GM12878 (cell line): ENCODE measurements around the gene SSMEM1. TPM values are rescaled to one million over a fixed set of nuclear protein-coding genes. Genes with fewer than 3 reads are reported as not detected.

Experiments
- ATAC-seq: fragments of 200-7000 bp; cut with Tn5 transposase; 3 replicates; pipeline ENCODE4 v1.9.1; 2020; ENCODE audit warnings: mild to moderate bottlenecking, moderate library complexity
- BruUV-seq: library from RNA; stranded (reverse); fragments of 400-500 nt; replicated peaks from 2 replicates; lab custom pipeline; 2021; lab: Mats Ljungman, UMichigan
- CTCF ChIA-PET: fragments of 300-600 bp; sonication (Branson Sonifier 250); formaldehyde crosslinking; extraction: SDS; loops from one replicate; lab custom pipeline; 2021; ENCODE audit warnings: inconsistent platforms; lab: Yijun Ruan, JAX
- POLR2A ChIA-PET: fragments of 350-600 bp; formaldehyde crosslinking; extraction: SDS; loops from one replicate; lab custom pipeline; 2021; ENCODE audit warnings: inconsistent platforms; lab: Charles Lee
- RAD21 ChIA-PET: fragments of 300-600 bp; sonication (Branson Sonifier 250); formaldehyde crosslinking; loops from one replicate; lab custom pipeline; 2023; ENCODE audit warnings: antibody characterized with exemption; ENCODE audit not compliant: unreplicated experiment; lab: Charles Lee
- SMC1A ChIA-PET: fragments of 300-600 bp; sonication (Branson Sonifier 250); formaldehyde crosslinking; loops from one replicate; lab custom pipeline; 2023; ENCODE audit not compliant: unreplicated experiment, uncharacterized antibody; lab: Charles Lee
- DNase-seq: peaks from one replicate; pipeline ENCODE4 v3.0.0-alpha.2; 2011; ENCODE audit warnings: low read depth, low spot score
- FAIRE-seq: peaks from 3 replicates; lab custom pipeline; 2011; peaks lifted over from hg19 to GRCh38; lab: Jason Lieb, UNC
- H2AFZ ChIP-seq: 2 replicates; pipeline ENCODE4 v1.6.0; 2011; ENCODE audit warnings: low read depth, low read length, control low read depth; ENCODE audit not compliant: control insufficient read depth
- H3K27ac ChIP-seq: 2 replicates; pipeline ENCODE4 v1.5.1; 2011; ENCODE audit warnings: control low read depth; ENCODE audit not compliant: control insufficient read depth, insufficient read depth
- H3K27me3 ChIP-seq, 2 experiments: replicated peaks in 1 of 2; 2 replicates each; pipeline versions ENCODE4 v1.6.0 to v1.6.1; 2011; ENCODE audit warnings: low read length in 1 of 2; ENCODE audit not compliant: control insufficient read depth in 2 of 2, insufficient read depth in 2 of 2
- H3K36me3 ChIP-seq, 2 experiments: 2 replicates each; pipeline ENCODE4 v1.5.1; 2011; ENCODE audit warnings: low read length in 1 of 2; ENCODE audit not compliant: control insufficient read depth in 2 of 2, insufficient read depth in 2 of 2
- H3K4me1 ChIP-seq: 2 replicates; pipeline ENCODE4 v1.6.1; 2011; ENCODE audit warnings: mild to moderate bottlenecking, low read length, moderate library complexity, mixed read lengths; ENCODE audit not compliant: control insufficient read depth, insufficient read depth
- H3K4me2 ChIP-seq: 2 replicates; pipeline ENCODE4 v1.6.0; 2011; ENCODE audit warnings: control low read depth; ENCODE audit not compliant: control insufficient read depth, insufficient read depth
- H3K4me3 ChIP-seq: fragments of 200-600 bp; sonication (generic); 2 replicates; pipeline ENCODE4 v1.5.1; 2016
- H3K79me2 ChIP-seq: 2 replicates; pipeline ENCODE4 v1.6.0; 2011; ENCODE audit warnings: low read length; ENCODE audit not compliant: control insufficient read depth, insufficient read depth
- H3K9ac ChIP-seq: 2 replicates; pipeline ENCODE4 v1.8.0; 2011; ENCODE audit warnings: low read length, control low read depth, mixed read lengths; ENCODE audit not compliant: control insufficient read depth, insufficient read depth
- H3K9me3 ChIP-seq: replicated peaks from 3 replicates; pipeline ENCODE4 v1.5.1; 2011; ENCODE audit warnings: mild to moderate bottlenecking, low read length; ENCODE audit not compliant: control insufficient read depth, insufficient read depth
- H4K20me1 ChIP-seq: 2 replicates; pipeline ENCODE4 v1.6.0; 2011; ENCODE audit not compliant: control insufficient read depth, insufficient read depth
- BCLAF1 ChIP-seq: fragments of 450-650 bp; IDR thresholded peaks from 2 replicates; pipeline ENCODE4 v1.6.1; 2017; ENCODE audit warnings: antibody characterized with exemption, mild to moderate bottlenecking, moderate library complexity
- BMI1 ChIP-seq: fragments of 450-650 bp; IDR thresholded peaks from 2 replicates; pipeline ENCODE4 v1.6.1; 2016; ENCODE audit warnings: mild to moderate bottlenecking, moderate library complexity, borderline replicate concordance
- IRF3 ChIP-seq: fragments of 450-650 bp; IDR thresholded peaks from 2 replicates; pipeline ENCODE4 v1.6.1; 2014; ENCODE audit warnings: mild to moderate bottlenecking
- SPI1 ChIP-seq: IDR thresholded peaks from 2 replicates; pipeline ENCODE4 v1.6.1; 2011; ENCODE audit warnings: low read depth, mild to moderate bottlenecking, low read length, moderate library complexity, borderline replicate concordance; ENCODE audit not compliant: insufficient read depth
- USF2 ChIP-seq: IDR thresholded peaks from 2 replicates; pipeline ENCODE4 v1.6.1; 2011; ENCODE audit warnings: low read depth, low read length, improper control_type of control experiment, borderline replicate concordance
- ZNF384 ChIP-seq: IDR thresholded peaks from 2 replicates; pipeline ENCODE4 v1.6.1; 2012; ENCODE audit warnings: low read depth, mild to moderate bottlenecking, low read length, improper control_type of control experiment, borderline replicate concordance
- ZNF622 ChIP-seq: fragments of 450-650 bp; IDR thresholded peaks from 2 replicates; pipeline ENCODE4 v1.6.1; 2017; ENCODE audit warnings: mild to moderate bottlenecking, inconsistent platforms
- WGBS: methylation state at CpG from one replicate; pipeline ENCODE4 v1.1.6; 2016; ENCODE audit warnings: low lambda C conversion rate; ENCODE audit not compliant: insufficient replicate concordance, insufficient coverage; ENCODE audit errors: missing lambda C conversion rate; 5-methylcytosine and 5-hydroxymethylcytosine counted together
- in situ Hi-C: fragments of 300-500 bp; cut with MboI; formaldehyde crosslinking; loops from 9 replicates; pipeline ENCODE4 v1.14.3; 2018; ENCODE audit warnings: mixed read lengths
- intact Hi-C: fragments of 100-400 bp; cut with micrococcal nuclease; formaldehyde crosslinking; loops from one replicate; pipeline ENCODE4 v1.14.2; 2022; ENCODE audit not compliant: unreplicated experiment
- polyA plus RNA-seq, 11 experiments: library from polyadenylated mRNA; depleted of rRNA in 4 of 11; unstranded in 6 of 11; stranded (reverse) in 5 of 11; fragments of >200 nt; fragmentation: Nextera tagmentation in 4 of 11; fragmentation: Illumina TruSeq in 1 of 11; extraction: Ambion mirVana in 4 of 11; extraction: Trizol in 1 of 11; gene quantifications; 1 replicate in 1 of 11; 2 replicates in 10 of 11; pipeline versions ENCODE4 v1.2.1 to v1.2.3, GENCODE V29; 2011 to 2016; ENCODE audit warnings: inconsistent platforms in 2 of 11, missing spikeins in 2 of 11, low read depth in 1 of 11
- total RNA-seq, 4 experiments: library from RNA; depleted of rRNA in 3 of 4; stranded (reverse); fragments of >200 nt in 3 of 4; fragmentation: Illumina TruSeq in 1 of 4; extraction: Trizol in 1 of 4; gene quantifications; 2 replicates each; pipeline versions ENCODE4 v1.2.1 to v1.2.3, GENCODE V29; 2013 to 2021

The SSMEM1 gene
- total and polyA plus RNA-seq, 10 of the 15 experiments (the other 5 are each of a cell fraction or from before 2014, with no cell fraction given): not detected

- BruUV-seq: no TSS peak
- Histone ChIP-seq H3K9me3 (no peaks in the 10 kb centered on the region), H3K4me2 (no peak overlapping the region), H3K4me3 (no peak overlapping the region), H4K20me1 (no peaks in the 10 kb centered on the region), H3K4me1 (no peaks in the 10 kb centered on the region), H3K36me3 (no peaks in the 10 kb centered on the region), H3K79me2 (no peaks in the 10 kb centered on the region), H2AFZ (no peak overlapping the region), H3K9ac (no peak overlapping the region), H3K27ac (no peak overlapping the region), H3K27me3 (no peaks in the 10 kb centered on the region)
- in situ Hi-C loops: no loop called here
- no peak for DNase-seq
- ChIA-PET CTCF (interaction anchor here (1.1 kb wide), 1 partner anchor 52 kb away, joined by 4 read pairs; no protein-coding TSS in a partner anchor), POLR2A (no interaction called here), RAD21 (no interaction called here), SMC1A (no interaction called here)
- TF ChIP-seq BCLAF1: no peak
- no peak for TF ChIP-seq ZNF384
- TF ChIP-seq IRF3: no peak
- no peak for TF ChIP-seq SPI1
- no peak for TF ChIP-seq ZNF622
- TF ChIP-seq USF2: no peak
- no peak for TF ChIP-seq BMI1
- no peak for FAIRE-seq
- WGBS: 33% methylated on average over 1 of the region's 1 CpG
- ATAC-seq: no peak
- intact Hi-C loops: loop anchor here (10.0 kb wide), 1 partner anchor 58 kb away; no protein-coding TSS in a partner anchor
Measured at GRCh38 chr7:130216750-130217149, 9.1 kb downstream of the SSMEM1 start.
